Measurements from ENCODE around the gene LRRC61. TPM values are rescaled to one million over a fixed set of nuclear protein-coding genes. Genes with fewer than 3 reads are reported as not detected.

Gene LRRC61
- total RNA-seq, 2 experiments from 2014 or later, result not detected

GRCh38 chr7:150344299-150344698, 21.1 kb downstream of the LRRC61 start:
- BruUV-seq (replicated peaks), result no TSS peak
- Histone ChIP-seq H3K4me3 (ENCODE audit: low read depth, low read length, poor library complexity, severe bottlenecking) (no peak overlapping the region), H4K20me1 (ENCODE audit: insufficient read depth, low read length) (no peaks in the 10 kb centered on the region), H3K79me2 (ENCODE audit: insufficient read depth, low read depth, low read length) (no peaks in the 10 kb centered on the region), H3K9me2 (ENCODE audit: insufficient read depth, low read length) (no peaks in the 10 kb centered on the region), H3K27ac (ENCODE audit: low read depth, low read length, poor library complexity, severe bottlenecking) (no peak overlapping the region), H3K4me1 (ENCODE audit: insufficient read depth, low read length, poor library complexity, severe bottlenecking) (no peaks in the 10 kb centered on the region), H3K4me2 (ENCODE audit: low read length) (no peak overlapping the region), H3K36me3 (ENCODE audit: insufficient read depth, low read length) (no peaks in the 10 kb centered on the region), H3K9me3 (ENCODE audit: low read length) (peaks cover 8% of the 10 kb centered on the region; the same call in 1 of the 2 replicates), H2AFZ (ENCODE audit: low read length) (no peak overlapping the region)
- DNase-seq (ENCODE audit: low spot score), result no peak
- TF ChIP-seq EZH2phosphoT487 (IDR thresholded peaks at IDR 0.05; ENCODE audit: borderline replicate concordance, low read depth, low read length) (no peak), CTCF (conservative IDR thresholded peaks at IDR 0.05; ENCODE audit: low read length) (no peak)
- intact Hi-C loops (cut with micrococcal nuclease; ENCODE audit: unreplicated experiment), result no loop called here
- CTCF ChIA-PET (ENCODE audit: unreplicated experiment), result no interaction called here
- POLR2A ChIA-PET, result no interaction called here

GRCh38 chr7:150345012-150345411, 21.9 kb downstream of the LRRC61 start:
- Histone ChIP-seq H3K4me1 (ENCODE audit: insufficient read depth, low read length, poor library complexity, severe bottlenecking) (no peaks in the 10 kb centered on the region), H3K79me2 (ENCODE audit: insufficient read depth, low read depth, low read length) (no peaks in the 10 kb centered on the region), H3K4me3 (ENCODE audit: low read depth, low read length, poor library complexity, severe bottlenecking) (no peak overlapping the region), H3K36me3 (ENCODE audit: insufficient read depth, low read length) (no peaks in the 10 kb centered on the region), H2AFZ (ENCODE audit: low read length) (no peak overlapping the region), H3K9me3 (ENCODE audit: low read length) (peaks cover 8% of the 10 kb centered on the region; the same call in 1 of the 2 replicates), H3K4me2 (ENCODE audit: low read length) (no peak overlapping the region), H4K20me1 (ENCODE audit: insufficient read depth, low read length) (no peaks in the 10 kb centered on the region), H3K27ac (ENCODE audit: low read depth, low read length, poor library complexity, severe bottlenecking) (no peak overlapping the region), H3K9me2 (ENCODE audit: insufficient read depth, low read length) (no peaks in the 10 kb centered on the region)
- ChIA-PET CTCF (ENCODE audit: unreplicated experiment) (no interaction called here), POLR2A (no interaction called here)
- TF ChIP-seq CTCF (conservative IDR thresholded peaks at IDR 0.05; ENCODE audit: low read length) (no peak), EZH2phosphoT487 (IDR thresholded peaks at IDR 0.05; ENCODE audit: borderline replicate concordance, low read depth, low read length) (no peak)
- intact Hi-C loops (cut with micrococcal nuclease; ENCODE audit: unreplicated experiment), result no loop called here
- no TSS peak for BruUV-seq (replicated peaks)
- no peak for DNase-seq (ENCODE audit: low spot score)

- Histone ChIP-seq H3K4me2 (ENCODE audit: low read length) (no peak overlapping the region), H3K79me2 (ENCODE audit: insufficient read depth, low read depth, low read length) (no peaks in the 10 kb centered on the region), H3K4me1 (ENCODE audit: insufficient read depth, low read length, poor library complexity, severe bottlenecking) (no peaks in the 10 kb centered on the region), H3K9me2 (ENCODE audit: insufficient read depth, low read length) (no peaks in the 10 kb centered on the region), H2AFZ (ENCODE audit: low read length) (no peak overlapping the region), H3K27ac (ENCODE audit: low read depth, low read length, poor library complexity, severe bottlenecking) (no peak overlapping the region), H3K36me3 (ENCODE audit: insufficient read depth, low read length) (no peaks in the 10 kb centered on the region), H4K20me1 (ENCODE audit: insufficient read depth, low read length) (no peaks in the 10 kb centered on the region), H3K9me3 (ENCODE audit: low read length) (peaks cover 8% of the 10 kb centered on the region; the same call in 1 of the 2 replicates), H3K4me3 (ENCODE audit: low read depth, low read length, poor library complexity, severe bottlenecking) (no peak overlapping the region)
- ChIA-PET POLR2A (interaction anchor here (0.6 kb wide), 1 partner anchor 353 kb away, joined by 3 read pairs; no protein-coding TSS in a partner anchor), CTCF (ENCODE audit: unreplicated experiment) (no interaction called here)
- intact Hi-C loops (cut with micrococcal nuclease; ENCODE audit: unreplicated experiment), result no loop called here
- BruUV-seq (replicated peaks), result no TSS peak
- TF ChIP-seq EZH2phosphoT487 (IDR thresholded peaks at IDR 0.05; ENCODE audit: borderline replicate concordance, low read depth, low read length) (no peak), CTCF (conservative IDR thresholded peaks at IDR 0.05; ENCODE audit: low read length) (no peak)
- no peak for DNase-seq (ENCODE audit: low spot score)
Observed at GRCh38 chr7:150346922-150347321, 23.8 kb downstream of the LRRC61 start.

Measured in OCI-LY7 (cell line).